Neural cell (in vitro differentiated cells): ENCODE measurements around the gene COPB2. TPM values are rescaled to one million over a fixed set of nuclear protein-coding genes. Genes with fewer than 3 reads are reported as not detected.

Experiments used
- H2AFZ ChIP-seq: fragments of 200-600, 300-800 bp; sonication (generic), shearing (Covaris generic); 2 replicates; pipeline ENCODE4 v1.6.0; 2014; ENCODE audit warnings: low read depth, mild to moderate bottlenecking, antibody characterized with exemption, low read length, moderate library complexity
- H3F3A ChIP-seq: fragments of 200-600 bp; shearing (Covaris generic); 2 replicates; pipeline ENCODE4 v1.6.1; 2016; ENCODE audit warnings: mild to moderate bottlenecking, moderate library complexity, mixed read lengths, antibody characterized with exemption, low read length; ENCODE audit not compliant: insufficient read depth, poor library complexity, severe bottlenecking
- H3K27ac ChIP-seq: fragments of 200-600, 300-800 bp; sonication (generic), shearing (Covaris generic); 2 replicates; pipeline ENCODE4 v1.5.1; 2014; ENCODE audit warnings: mild to moderate bottlenecking, low read length, moderate library complexity
- H3K27me3 ChIP-seq: fragments of 300-800, 200-600 bp; sonication (generic), shearing (Covaris generic); 2 replicates; pipeline ENCODE4 v1.6.0; 2014; ENCODE audit warnings: mild to moderate bottlenecking, low read depth, low read length, moderate library complexity; ENCODE audit not compliant: insufficient read depth
- H3K36me3 ChIP-seq: fragments of 300-800, 200-600 bp; sonication (generic), shearing (Covaris generic); 2 replicates; pipeline ENCODE4 v1.5.1; 2014; ENCODE audit warnings: mild to moderate bottlenecking, antibody characterized with exemption, low read length, moderate library complexity; ENCODE audit not compliant: insufficient read depth
- H3K4me2 ChIP-seq: fragments of 300-800, 200-600 bp; sonication (generic), shearing (Covaris generic); 2 replicates; pipeline ENCODE4 v1.6.0; 2014; ENCODE audit warnings: mild to moderate bottlenecking, low read length
- H3K4me3 ChIP-seq: fragments of 300-800, 200-600 bp; sonication (generic), shearing (Covaris generic); 2 replicates; pipeline ENCODE4 v1.5.1; 2014; ENCODE audit warnings: mild to moderate bottlenecking, low read length, moderate library complexity
- H3K79me2 ChIP-seq: fragments of 200-600 bp; shearing (Covaris generic); replicated peaks from 2 replicates; pipeline ENCODE4 v1.6.0; 2014; ENCODE audit warnings: mild to moderate bottlenecking, low read length, moderate library complexity; ENCODE audit not compliant: insufficient read depth
- H3K9ac ChIP-seq: fragments of 300-800, 200-600 bp; sonication (generic), shearing (Covaris generic); 2 replicates; pipeline ENCODE4 v1.6.1; 2016; ENCODE audit warnings: mild to moderate bottlenecking, low read length, mixed read lengths
- H3K9me2 ChIP-seq: fragments of 200-600 bp; shearing (Covaris generic); 2 replicates; pipeline ENCODE4 v1.6.1; 2016; ENCODE audit warnings: mild to moderate bottlenecking, low read length, mixed read lengths; ENCODE audit not compliant: insufficient read depth
- H3K9me3 ChIP-seq: fragments of 200-600, 300-800 bp; sonication (generic), shearing (Covaris generic); 2 replicates; pipeline ENCODE4 v1.6.1; 2016; ENCODE audit warnings: mild to moderate bottlenecking, mixed run types, low read length, moderate library complexity, mixed read lengths
- H4K20me1 ChIP-seq: fragments of 200-600 bp; shearing (Covaris generic); 2 replicates; pipeline ENCODE4 v1.6.1; 2016; ENCODE audit warnings: mild to moderate bottlenecking, mixed run types; ENCODE audit not compliant: insufficient read depth
- CTCF ChIP-seq: fragments of 450-650 bp; IDR thresholded peaks from 2 replicates; pipeline ENCODE4 v1.5.1; 2014; ENCODE audit warnings: antibody characterized with exemption, mild to moderate bottlenecking, moderate library complexity; ENCODE audit not compliant: poor library complexity, severe bottlenecking
- EP300 ChIP-seq: fragments of 450-650 bp; conservative IDR thresholded peaks from 2 replicates; pipeline ENCODE4 v1.6.1; 2014; ENCODE audit warnings: antibody characterized with exemption, mild to moderate bottlenecking, moderate library complexity; ENCODE audit not compliant: poor library complexity, severe bottlenecking
- EZH2 ChIP-seq: fragments of 200-600, 300-800 bp; shearing (Covaris generic), sonication (generic); IDR thresholded peaks from 2 replicates; pipeline ENCODE4 v1.6.1; 2014; ENCODE audit warnings: antibody characterized with exemption, low read length, borderline replicate concordance, mild to moderate bottlenecking; ENCODE audit not compliant: insufficient read depth, poor library complexity, severe bottlenecking
- MXI1 ChIP-seq: fragments of 450-650 bp; conservative IDR thresholded peaks from 2 replicates; pipeline ENCODE4 v1.6.1; 2014; ENCODE audit warnings: antibody characterized with exemption, mild to moderate bottlenecking; ENCODE audit not compliant: poor library complexity, severe bottlenecking
- POLR2AphosphoS5 ChIP-seq: IDR thresholded peaks from 2 replicates; pipeline ENCODE4 v1.6.1; 2012
- RAD21 ChIP-seq: fragments of 450-650 bp; conservative IDR thresholded peaks from 2 replicates; pipeline ENCODE4 v1.6.1; 2014; ENCODE audit warnings: antibody characterized with exemption, mild to moderate bottlenecking, moderate library complexity
- REST ChIP-seq: IDR thresholded peaks from 2 replicates; pipeline ENCODE4 v1.6.1; 2012; ENCODE audit warnings: borderline replicate concordance
- SMC3 ChIP-seq: fragments of 450-650 bp; conservative IDR thresholded peaks from 2 replicates; pipeline ENCODE4 v1.6.1; 2014; ENCODE audit warnings: antibody characterized with exemption, mild to moderate bottlenecking, moderate library complexity; ENCODE audit not compliant: poor library complexity
- TAF1 ChIP-seq: IDR thresholded peaks from 2 replicates; pipeline ENCODE4 v1.6.1; 2012; ENCODE audit warnings: low read depth
- polyA plus RNA-seq: library from polyadenylated mRNA; depleted of rRNA; stranded (reverse); fragments of >200 nt; gene quantifications from 2 replicates; pipeline ENCODE4 v1.2.3, GENCODE V29; 2014

The COPB2 gene
- polyA plus RNA-seq, 1 donor from 2014 or later = 63.5 TPM

- Histone ChIP-seq H3K36me3 (peaks cover 3% of the 10 kb centered on the region), H3F3A (no peaks in the 10 kb centered on the region), H3K4me3 (no peak overlapping the region), H2AFZ (no peak overlapping the region), H3K9me3 (peaks cover 4% of the 10 kb centered on the region), H4K20me1 (no peaks in the 10 kb centered on the region), H3K9me2 (no peaks in the 10 kb centered on the region), H3K27me3 (no peaks in the 10 kb centered on the region), H3K27ac (no peak overlapping the region), H3K4me2 (no peak overlapping the region), H3K9ac (no peak overlapping the region), H3K79me2 (peaks cover 7% of the 10 kb centered on the region)
- TF ChIP-seq TAF1 (no peak), RAD21 (no peak), EZH2 (no peak), CTCF (no peak), SMC3 (no peak), EP300 (no peak), REST (no peak), POLR2AphosphoS5 (no peak), MXI1 (no peak)
These were observed 28.7 kb upstream of the COPB2 start for GRCh38 chr3:139418144-139418543.

- TF ChIP-seq TAF1 (no peak), MXI1 (no peak), CTCF (no peak)
These were observed 26.8 kb upstream of the COPB2 start for GRCh38 chr3:139416275-139416674.

More at GRCh38 chr3:139416275-139416674, 26.8 kb upstream of the COPB2 start:
- Histone ChIP-seq H2AFZ (no peak overlapping the region), H3K27me3 (no peaks in the 10 kb centered on the region), H3K9me2 (no peaks in the 10 kb centered on the region), H3K27ac (no peak overlapping the region), H3K79me2 (peaks cover 7% of the 10 kb centered on the region), H3K4me2 (no peak overlapping the region), H3K36me3 (no peaks in the 10 kb centered on the region), H3F3A (no peaks in the 10 kb centered on the region), H4K20me1 (no peaks in the 10 kb centered on the region), H3K9ac (no peak overlapping the region), H3K9me3 (peaks cover 8% of the 10 kb centered on the region), H3K4me3 (no peak overlapping the region)
